ENCODE measurements around the gene MIPOL1. TPM values are rescaled to one million over a fixed set of nuclear protein-coding genes. Genes with fewer than 3 reads are reported as not detected.

Gene MIPOL1
- total and polyA plus RNA-seq, 9 of the 15 experiments (the other 6 are each of a cell fraction or from before 2014, with no cell fraction given): 6.7 to 21.9 (median 12.4) TPM

- no peak for TF ChIP-seq SAP30 (IDR thresholded peaks at IDR 0.05; ENCODE audit: borderline replicate concordance, insufficient read depth, low read depth, low read length, poor library complexity, severe bottlenecking)
- TF ChIP-seq U2AF1 (optimal IDR thresholded peaks at IDR 0.05; ENCODE audit: low read depth, low read length): no peak
- TF ChIP-seq PRDM10 (IDR thresholded peaks at IDR 0.05; ENCODE audit: partially characterized antibody): peak; percentile 32
- TF ChIP-seq MTA1 (IDR thresholded peaks at IDR 0.05; ENCODE audit: borderline replicate concordance): no peak
- no peak for TF ChIP-seq SMAD3 (CRISPR knock-in tag; conservative IDR thresholded peaks at IDR 0.05)
- no peak for TF ChIP-seq ZNF212 (CRISPR knock-in tag; IDR thresholded peaks at IDR 0.05)
- TF ChIP-seq ESRRB (CRISPR knock-in tag; IDR thresholded peaks at IDR 0.05; ENCODE audit: borderline replicate concordance): no peak
- no peak for TF ChIP-seq FOXA1 (IDR thresholded peaks at IDR 0.05; ENCODE audit: borderline replicate concordance)
- TF ChIP-seq ZSCAN32 (CRISPR knock-in tag; IDR thresholded peaks at IDR 0.05): no peak
- TF ChIP-seq RCOR1 (IDR thresholded peaks at IDR 0.05; ENCODE audit: borderline replicate concordance in 1 of 2, low read depth in 2 of 2, low read length in 2 of 2): no peak
- 0 out of 2 replicates have a peak, but pooled peaks have one; percentile 21 for TF ChIP-seq MYC (IDR thresholded peaks at IDR 0.05; ENCODE audit: low read depth, low read length)
- no peak for TF ChIP-seq MYC (CRISPR knock-in tag; IDR thresholded peaks at IDR 0.05; ENCODE audit: borderline replicate concordance, low read depth)
- no peak for TF ChIP-seq ELK3 (CRISPR knock-in tag; IDR thresholded peaks at IDR 0.05)
- TF ChIP-seq ID3 (CRISPR knock-in tag; IDR thresholded peaks at IDR 0.05): no peak
- TF ChIP-seq ID3 (tag; IDR thresholded peaks at IDR 0.05): no peak
- TF ChIP-seq HMGXB4 (CRISPR knock-in tag; IDR thresholded peaks at IDR 0.05): no peak
- peak; percentile 78 for TF ChIP-seq ZNF589 (CRISPR knock-in tag; IDR thresholded peaks at IDR 0.05; ENCODE audit: low read depth)
- TF ChIP-seq FOXO4 (CRISPR knock-in tag; IDR thresholded peaks at IDR 0.05): no peak
- TF ChIP-seq CHD2 (IDR thresholded peaks at IDR 0.05; ENCODE audit: low read depth, low read length): no peak
Measured at GRCh38 chr14:37196604-37197420, 925 bp upstream of the MIPOL1 start (continued).

Data from K562 (cell line).